ENCODE data around the gene UBL3.

UBL3 gene

GRCh38 chr13:29753618-29754472 is 96.6 kb downstream of the UBL3 start:
- no peak for DNase-seq

DNA sequence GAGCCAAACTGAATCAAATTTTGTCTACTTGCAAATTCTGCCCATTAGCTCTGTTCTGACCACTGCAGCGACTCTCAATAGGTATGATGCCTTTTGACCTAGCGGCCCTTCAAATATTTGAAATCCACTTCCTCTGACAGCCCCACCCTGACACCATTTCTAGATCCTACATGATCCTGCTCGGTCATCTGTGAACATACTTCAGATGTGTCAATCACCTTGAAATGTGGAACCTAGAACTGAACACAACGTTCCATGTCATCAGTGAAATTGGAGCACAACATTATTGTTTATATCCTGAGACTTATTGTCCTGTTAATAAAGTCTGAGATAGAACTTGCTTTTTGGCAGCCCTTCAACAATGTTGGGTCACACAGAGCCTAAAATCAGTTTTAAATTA is 98.2 kb downstream of the UBL3 start:
- DNase-seq: no peak

- no peak for DNase-seq
These were observed 100.3 kb downstream of the UBL3 start for GRCh38 chr13:29750183-29750530.

DNA sequence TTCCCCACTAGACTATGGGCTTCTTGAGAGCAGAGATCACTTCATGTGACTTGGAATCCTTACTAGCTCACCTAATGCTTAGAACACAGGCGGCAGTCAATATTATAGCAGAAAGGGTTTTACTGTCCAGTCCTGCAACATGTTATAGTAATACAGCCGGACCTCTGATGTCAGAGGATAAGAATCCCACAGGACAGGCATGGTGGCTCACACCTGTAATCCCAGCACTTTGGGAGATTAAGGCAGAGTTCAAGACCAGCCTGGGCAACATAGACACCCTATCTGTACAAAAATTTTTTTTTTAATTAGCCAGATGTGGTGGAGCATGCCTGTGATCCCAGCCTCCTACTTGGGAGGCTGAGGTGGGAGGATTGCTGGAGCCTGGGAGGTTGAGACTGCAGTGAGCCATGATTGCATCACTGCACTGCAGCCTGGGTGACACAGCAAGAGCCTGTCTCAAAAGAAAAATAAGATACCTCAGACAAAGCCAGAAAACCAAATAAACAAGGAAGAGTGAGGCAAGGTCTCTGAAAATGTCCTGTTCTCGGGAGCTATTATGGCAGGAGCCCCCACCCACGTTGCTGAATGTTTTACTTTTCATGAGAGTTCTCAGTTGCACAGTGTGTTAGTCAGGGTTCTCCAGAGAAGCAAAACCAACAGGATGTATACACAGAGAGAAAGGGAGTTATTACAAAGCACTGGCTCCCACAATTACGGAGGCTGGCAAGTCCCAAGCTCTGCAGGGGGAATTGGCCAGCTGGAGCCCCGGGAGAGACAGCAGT is 100.8 kb downstream of the UBL3 start:
- no peak for DNase-seq

- no peak for DNase-seq
These were observed 102.3 kb downstream of the UBL3 start for GRCh38 chr13:29748097-29748496.

- DNase-seq: no peak
These were observed 104.2 kb downstream of the UBL3 start for GRCh38 chr13:29746148-29746677.

GRCh38 chr13:29745704-29746103 is 104.7 kb downstream of the UBL3 start:
- DNase-seq: no peak

DNA sequence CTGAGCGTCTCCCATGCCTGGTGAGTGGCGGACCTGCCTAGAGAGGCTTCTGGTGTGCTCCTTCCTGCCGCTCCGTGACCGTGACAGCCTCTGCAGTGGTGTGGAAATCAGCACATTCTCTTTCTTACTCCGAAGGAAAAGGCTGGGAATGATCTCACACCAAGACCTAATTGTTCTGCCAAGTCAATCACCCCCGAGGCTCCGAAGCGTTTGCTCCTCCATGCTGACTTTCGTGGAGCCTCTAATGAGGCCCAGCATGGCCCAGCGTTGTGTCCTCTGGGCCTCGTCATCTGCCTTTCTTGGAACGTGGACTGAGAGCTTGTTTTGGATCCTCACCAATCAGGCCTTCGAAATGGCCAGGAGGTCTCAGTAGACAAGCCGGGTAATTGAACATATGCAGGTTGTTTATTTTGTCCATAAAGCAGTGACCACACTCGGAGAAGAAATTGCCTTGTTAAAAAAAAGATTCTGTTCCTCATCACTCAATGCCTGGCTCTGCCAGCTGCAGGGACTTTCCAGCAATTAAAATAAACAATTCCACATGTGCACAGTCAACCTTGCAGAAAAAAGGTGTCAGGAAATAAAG is 107.1 kb downstream of the UBL3 start:
- DNase-seq: no peak

- DNase-seq: no peak
These were observed 109.5 kb downstream of the UBL3 start for GRCh38 chr13:29740961-29741360.

GRCh38 chr13:29737061-29737460 is 113.4 kb downstream of the UBL3 start:
- DNase-seq: no peak

GRCh38 chr13:29733147-29733611 is 117.2 kb downstream of the UBL3 start:
- no peak for DNase-seq

DNA sequence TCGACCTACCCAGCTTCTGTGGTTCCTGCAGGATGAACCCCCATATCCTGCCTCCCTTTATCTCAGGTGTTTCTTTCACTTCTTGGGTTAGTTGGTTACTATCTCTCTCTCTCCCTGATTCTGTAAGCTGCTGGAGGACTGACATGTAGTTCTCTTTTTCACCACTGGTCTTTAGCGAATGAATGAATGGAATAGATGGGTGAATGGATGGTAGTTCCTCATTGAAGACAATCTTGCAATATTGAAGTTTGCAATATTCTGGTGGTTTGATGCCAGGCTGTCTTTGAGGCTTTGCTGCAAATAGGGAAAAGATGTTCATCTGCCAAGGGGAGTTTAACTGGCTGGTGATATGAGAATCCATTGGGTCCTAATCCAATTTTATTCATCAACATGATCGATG is 120.2 kb downstream of the UBL3 start:
- no peak for DNase-seq

DNA sequence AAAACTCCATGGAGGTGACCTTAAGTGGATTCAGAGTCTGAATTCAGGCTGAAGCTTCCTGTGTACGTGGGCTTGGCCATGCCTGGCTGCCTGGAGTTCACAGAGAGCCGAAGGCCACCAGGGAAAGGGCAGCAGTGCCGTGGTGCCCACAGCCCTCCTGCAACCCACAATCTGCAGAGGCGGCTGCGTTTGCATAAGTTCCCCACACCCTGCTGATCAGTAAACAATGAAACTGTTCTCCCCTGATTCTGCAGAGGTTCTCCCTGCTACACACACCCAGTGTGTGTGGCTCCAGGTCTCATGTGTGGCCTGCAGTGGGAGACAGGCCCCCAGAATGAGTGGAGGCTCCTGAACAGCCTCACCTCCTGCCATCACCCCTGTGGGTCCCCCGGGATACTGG is 128.0 kb downstream of the UBL3 start:
- DNase-seq: no peak

DNA sequence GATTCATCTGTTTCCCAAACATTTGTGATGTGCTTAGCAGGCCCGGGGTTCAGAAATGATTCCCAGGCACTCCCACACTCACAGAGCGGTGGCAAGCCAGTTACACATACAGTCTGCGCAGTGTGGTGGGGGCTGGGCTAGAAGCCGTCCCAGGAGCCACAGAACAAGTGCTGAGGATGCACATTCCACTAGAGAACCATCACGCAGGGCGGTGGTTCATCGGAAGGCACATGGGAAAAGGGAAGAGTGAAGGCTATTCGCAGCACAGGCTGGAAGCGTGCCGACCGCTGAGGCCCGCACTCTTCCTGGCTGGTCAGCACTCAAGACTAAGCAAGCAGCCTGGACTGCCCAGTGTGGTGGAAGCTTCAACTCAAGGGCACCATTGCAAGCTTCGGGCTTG is 128.7 kb downstream of the UBL3 start:
- DNase-seq: no peak

- DNase-seq: no peak
These were observed 131.7 kb downstream of the UBL3 start for GRCh38 chr13:29718694-29719093.

- DNase-seq: no peak
These were observed 133.9 kb downstream of the UBL3 start for GRCh38 chr13:29716493-29716892.

Measured in 8988T (cell line).